ENCODE results near the gene PRSS48. TPM values are rescaled to one million over a fixed set of nuclear protein-coding genes. Genes with fewer than 3 reads are reported as not detected.

The PRSS48 gene
- total RNA-seq, 1 experiment from 2014 or later = not detected

DNA sequence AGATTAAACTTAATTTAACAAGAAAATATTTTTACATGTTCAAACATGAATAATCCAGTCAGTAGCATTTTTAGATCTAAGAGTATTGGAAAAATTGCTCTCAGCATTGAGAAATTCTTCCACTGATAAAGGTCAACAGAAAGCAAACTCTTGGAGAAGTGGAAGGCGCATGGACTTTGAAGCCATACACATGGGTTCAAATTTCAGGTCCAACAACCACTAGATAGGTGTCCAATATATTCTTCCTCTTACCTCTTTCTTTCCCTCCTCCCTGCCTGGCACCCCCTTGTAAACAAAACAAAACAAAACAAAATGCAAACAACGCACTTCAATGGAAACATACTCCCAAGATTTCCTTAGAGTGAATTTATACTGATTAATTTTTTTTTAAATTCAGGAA is 28.4 kb upstream of the PRSS48 start:
- H3K27ac ChIP-seq (ENCODE audit: insufficient read length, low read depth, low read length) = no peak overlapping the region
- no peaks in the 10 kb centered on the region for H4K20me1 ChIP-seq (ENCODE audit: control insufficient read depth, insufficient read depth, insufficient read length)
- Mint-ChIP-seq H3K27me3 (ENCODE audit: low read depth) (no peaks in the 10 kb centered on the region), H3K9me3 (no peaks in the 10 kb centered on the region), H3K36me3 (ENCODE audit: insufficient read depth in 1 of 3, low read depth in 3 of 3) (no peaks in the 10 kb centered on the region), H3K27ac (no peak overlapping the region), H3K4me1 (peaks cover 33 to 39% of the 10 kb centered on the region in 2 experiments), H3K4me3 (no peak overlapping the region)
- no peak overlapping the region for H2BK15ac ChIP-seq (ENCODE audit: low read depth, low read length)
- no peak overlapping the region for H3K56ac ChIP-seq (ENCODE audit: insufficient read length, low read depth, low read length)
- H2AK5ac ChIP-seq (ENCODE audit: insufficient read length, low read length) = no peak overlapping the region
- H3K9me3 ChIP-seq (ENCODE audit: control insufficient read depth, low read depth, low read length) = no peaks in the 10 kb centered on the region
- TF ChIP-seq, protein P1, sequence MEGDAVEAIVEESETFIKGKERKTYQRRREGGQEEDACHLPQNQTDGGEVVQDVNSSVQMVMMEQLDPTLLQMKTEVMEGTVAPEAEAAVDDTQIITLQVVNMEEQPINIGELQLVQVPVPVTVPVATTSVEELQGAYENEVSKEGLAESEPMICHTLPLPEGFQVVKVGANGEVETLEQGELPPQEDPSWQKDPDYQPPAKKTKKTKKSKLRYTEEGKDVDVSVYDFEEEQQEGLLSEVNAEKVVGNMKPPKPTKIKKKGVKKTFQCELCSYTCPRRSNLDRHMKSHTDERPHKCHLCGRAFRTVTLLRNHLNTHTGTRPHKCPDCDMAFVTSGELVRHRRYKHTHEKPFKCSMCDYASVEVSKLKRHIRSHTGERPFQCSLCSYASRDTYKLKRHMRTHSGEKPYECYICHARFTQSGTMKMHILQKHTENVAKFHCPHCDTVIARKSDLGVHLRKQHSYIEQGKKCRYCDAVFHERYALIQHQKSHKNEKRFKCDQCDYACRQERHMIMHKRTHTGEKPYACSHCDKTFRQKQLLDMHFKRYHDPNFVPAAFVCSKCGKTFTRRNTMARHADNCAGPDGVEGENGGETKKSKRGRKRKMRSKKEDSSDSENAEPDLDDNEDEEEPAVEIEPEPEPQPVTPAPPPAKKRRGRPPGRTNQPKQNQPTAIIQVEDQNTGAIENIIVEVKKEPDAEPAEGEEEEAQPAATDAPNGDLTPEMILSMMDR (conservative IDR thresholded peaks at IDR 0.05) = no peak
- no peak overlapping the region for H3K14ac ChIP-seq (ENCODE audit: insufficient read depth, low read length)
- H3K27me3 ChIP-seq (ENCODE audit: insufficient read depth, low read length) = no peaks in the 10 kb centered on the region
- no peaks in the 10 kb centered on the region for H3K79me1 ChIP-seq (ENCODE audit: insufficient read depth, low read depth, low read length, poor library complexity, severe bottlenecking)
- H3K9ac ChIP-seq (ENCODE audit: extremely low read depth, insufficient read length, low read length) = no peak overlapping the region
- H2BK5ac ChIP-seq (ENCODE audit: insufficient read length, low read length) = no peak overlapping the region
- no peak overlapping the region for H4K5ac ChIP-seq (ENCODE audit: insufficient read length, low read depth, low read length)
- H3K79me2 ChIP-seq (ENCODE audit: insufficient read depth, low read length) = no peaks in the 10 kb centered on the region; the same call in 1 of the 2 replicates
- no peak overlapping the region for H3T11ph ChIP-seq (ENCODE audit: low read length)
- H2BK120ac ChIP-seq (ENCODE audit: low read depth, low read length, poor library complexity, severe bottlenecking) = no peak overlapping the region
- H2AFZ ChIP-seq (ENCODE audit: low read length) = no peak overlapping the region
- no peak overlapping the region for H4K91ac ChIP-seq (ENCODE audit: insufficient read length, low read depth, low read length)
- H3K23me2 ChIP-seq (ENCODE audit: insufficient read length, low read depth, low read length, poor library complexity, severe bottlenecking) = no peaks in the 10 kb centered on the region
- no peak overlapping the region for H2BK12ac ChIP-seq (ENCODE audit: insufficient read length, low read depth, low read length)
- peaks cover 7% of the 10 kb centered on the region; the same call in 1 of the 2 replicates for H3K4me1 ChIP-seq (ENCODE audit: insufficient read depth, low read length)
- H2BK20ac ChIP-seq (ENCODE audit: low read depth, low read length, poor library complexity, severe bottlenecking) = no peak overlapping the region
- WGBS (ENCODE audit: extremely low coverage, insufficient read length, low lambda C conversion rate) = no CpG with 5 or more reads among the region's 2 CpGs
- H3K4ac ChIP-seq (ENCODE audit: low read depth, low read length) = no peak overlapping the region
- DNase-seq = no peak
- no peak overlapping the region for H3K18ac ChIP-seq (ENCODE audit: insufficient read length, low read depth, low read length)
- H4K8ac ChIP-seq (replicated peaks; ENCODE audit: insufficient read length, low read depth, low read length) = no peak overlapping the region
- H3K4me2 ChIP-seq (ENCODE audit: insufficient read depth, insufficient read length, low read length) = no peak overlapping the region
- H3K23ac ChIP-seq (ENCODE audit: insufficient read length, low read depth, low read length) = no peak overlapping the region

Measured in H9 (cell line).